ENCODE results near the gene CLDN24. TPM values are rescaled to one million over a fixed set of nuclear protein-coding genes. Genes with fewer than 3 reads are reported as not detected.
"Not testable (repeated sequence)": the region's sequence is repeated elsewhere in the genome, so short reads cannot be mapped to it uniquely, and the experiment has no call there.

The CLDN24 gene
- total RNA-seq, 1 donor from 2014 or later: not detected

- DNase-seq (ENCODE audit: low spot score): no peak
Observed at GRCh38 chr4:183347146-183347545, 24.9 kb upstream of the CLDN24 start.

- DNase-seq (ENCODE audit: low spot score): no peak
Observed at GRCh38 chr4:183345261-183345660, 23.0 kb upstream of the CLDN24 start.

GRCh38 chr4:183344523-183345255 lies 22.5 kb upstream of the CLDN24 start:
- DNase-seq (ENCODE audit: low spot score): no peak

GRCh38 chr4:183343730-183344129 lies 21.5 kb upstream of the CLDN24 start:
- DNase-seq (ENCODE audit: low spot score): no peak

GRCh38 chr4:183342541-183343533 lies 20.6 kb upstream of the CLDN24 start:
- DNase-seq (ENCODE audit: low spot score): no peak

GRCh38 chr4:183337833-183338232 lies 15.6 kb upstream of the CLDN24 start:
- no peak for DNase-seq (ENCODE audit: low spot score)

GRCh38 chr4:183337349-183337748 lies 15.1 kb upstream of the CLDN24 start:
- DNase-seq (ENCODE audit: low spot score): no peak

GRCh38 chr4:183335369-183335940 lies 13.2 kb upstream of the CLDN24 start:
- no peak for DNase-seq (ENCODE audit: low spot score)

- no peak for DNase-seq (ENCODE audit: low spot score)
Observed at GRCh38 chr4:183333983-183334382, 11.8 kb upstream of the CLDN24 start.

GRCh38 chr4:183333202-183333601 lies 11.0 kb upstream of the CLDN24 start:
- DNase-seq (ENCODE audit: low spot score): no peak

- DNase-seq (ENCODE audit: low spot score): no peak
Observed at GRCh38 chr4:183332447-183332846, 10.2 kb upstream of the CLDN24 start.

GRCh38 chr4:183330841-183331240 lies 8.6 kb upstream of the CLDN24 start:
- DNase-seq (ENCODE audit: low spot score): no peak

GRCh38 chr4:183329954-183330742 lies 7.9 kb upstream of the CLDN24 start:
- no peak for DNase-seq (ENCODE audit: low spot score)

GRCh38 chr4:183329244-183329643 lies 7.0 kb upstream of the CLDN24 start:
- DNase-seq (ENCODE audit: low spot score): no peak

GRCh38 chr4:183328832-183329231 lies 6.6 kb upstream of the CLDN24 start:
- no peak for DNase-seq (ENCODE audit: low spot score)

- DNase-seq (ENCODE audit: low spot score): no peak
Observed at GRCh38 chr4:183327827-183328226, 5.6 kb upstream of the CLDN24 start.

- DNase-seq (ENCODE audit: low spot score): no peak
Observed at GRCh38 chr4:183326853-183327252, 4.6 kb upstream of the CLDN24 start.

- DNase-seq (ENCODE audit: low spot score): not testable (repeated sequence)
Observed at GRCh38 chr4:183326387-183326786, 4.2 kb upstream of the CLDN24 start.

GRCh38 chr4:183324619-183325018 lies 2.4 kb upstream of the CLDN24 start:
- no peak for DNase-seq (ENCODE audit: low spot score)

GRCh38 chr4:183324056-183324455 lies 1.8 kb upstream of the CLDN24 start:
- not testable (repeated sequence) for DNase-seq (ENCODE audit: low spot score)

GRCh38 chr4:183323295-183323694 lies 1.1 kb upstream of the CLDN24 start:
- DNase-seq (ENCODE audit: low spot score): no peak

GRCh38 chr4:183321516-183321915 lies 710 bp downstream of the CLDN24 start:
- no peak for DNase-seq (ENCODE audit: low spot score)

All from ureter (tissue), 1 donor.